CD4-positive, alpha-beta memory T cell (primary cell): ENCODE measurements around the gene PCYT2. TPM values are rescaled to one million over a fixed set of nuclear protein-coding genes. Genes with fewer than 3 reads are reported as not detected.

ENCODE experiments used
- CTCF ChIA-PET: fragments of 350-600 bp; sonication (Branson Sonifier 250); formaldehyde crosslinking; loops from one replicate; lab custom pipeline; 2021; ENCODE audit warnings: inconsistent platforms; ENCODE audit not compliant: partially characterized antibody; lab: Charles Lee
- POLR2A ChIA-PET: fragments of 350-600 bp; sonication (Branson Sonifier 250); formaldehyde crosslinking; loops from one replicate; lab custom pipeline; 2021; ENCODE audit not compliant: partially characterized antibody; lab: Charles Lee
- DNase-seq, 5 donors: peaks; one replicate each; pipeline versions ENCODE4 v3.0.0 to v3.0.0-alpha.2; 2020 to 2022; ENCODE audit warnings: mixed read lengths in 1 of 5
- H3K27ac ChIP-seq: one replicate; pipeline ENCODE4 v1.7.0; 2013; ENCODE audit warnings: low read depth, low read length
- H3K27me3 ChIP-seq: 2 replicates; pipeline ENCODE4 v1.7.0; 2013; ENCODE audit warnings: mild to moderate bottlenecking, low read length, moderate library complexity; ENCODE audit not compliant: insufficient read depth
- H3K36me3 ChIP-seq: 2 replicates; pipeline ENCODE4 v1.7.0; 2013; ENCODE audit warnings: mild to moderate bottlenecking, low read length, moderate library complexity; ENCODE audit not compliant: insufficient read depth
- H3K4me1 ChIP-seq: 2 replicates; pipeline ENCODE4 v1.7.0; 2013; ENCODE audit warnings: mild to moderate bottlenecking, low read length, moderate library complexity; ENCODE audit not compliant: insufficient read depth
- H3K4me3 ChIP-seq, 2 donors: one replicate each; pipeline ENCODE4 v1.7.0; 2013; ENCODE audit warnings: low read length in 2 of 2, mild to moderate bottlenecking in 1 of 2
- H3K9me3 ChIP-seq, 2 donors: one replicate each; pipeline ENCODE4 v1.7.0; 2013; ENCODE audit warnings: low read length in 2 of 2, control low read depth in 1 of 2; ENCODE audit not compliant: control insufficient read depth in 1 of 2
- H3K27ac Mint-ChIP-seq, 7 donors: one replicate each; pipeline ENCODE4 v1.8.0; 2020 to 2021; ENCODE audit warnings: mixed read lengths in 7 of 7, mild to moderate bottlenecking in 6 of 7, inconsistent platforms in 3 of 7, moderate library complexity in 3 of 7
- H3K27me3 Mint-ChIP-seq, 2 donors: one replicate each; pipeline ENCODE4 v1.8.0; 2020 to 2021; ENCODE audit warnings: mixed read lengths in 2 of 2
- H3K36me3 Mint-ChIP-seq, 2 donors: one replicate each; pipeline ENCODE4 v1.8.0; 2020 to 2021; ENCODE audit warnings: mixed read lengths in 2 of 2, inconsistent platforms in 1 of 2, mild to moderate bottlenecking in 1 of 2
- H3K4me1 Mint-ChIP-seq, 4 donors: one replicate each; pipeline ENCODE4 v1.8.0; 2020 to 2021; ENCODE audit warnings: mixed read lengths in 4 of 4, mild to moderate bottlenecking in 1 of 4
- H3K4me3 Mint-ChIP-seq, 8 donors: one replicate each; pipeline ENCODE4 v1.8.0; 2020 to 2021; ENCODE audit warnings: mixed read lengths in 8 of 8, mild to moderate bottlenecking in 7 of 8, moderate library complexity in 6 of 8, inconsistent platforms in 3 of 8
- H3K9me3 Mint-ChIP-seq, 8 donors: one replicate each; pipeline ENCODE4 v1.8.0; 2020 to 2021; ENCODE audit warnings: mixed read lengths in 8 of 8, mild to moderate bottlenecking in 5 of 8, inconsistent platforms in 3 of 8, moderate library complexity in 1 of 8
- intact Hi-C: fragments of 100-400 bp; cut with micrococcal nuclease; formaldehyde crosslinking; loops from one replicate; pipeline ENCODE4 v1.15.1; 2023
- polyA plus RNA-seq, 2 donors: library from polyadenylated mRNA; unstranded; fragments of 300-500 nt; fragmentation: Illumina TruSeq; gene quantifications; one replicate each; pipeline ENCODE4 v1.2.3, GENCODE V29; 2021
- total RNA-seq, 2 experiments: library from RNA; stranded (reverse); gene quantifications; one replicate each; pipeline ENCODE4 v1.2.3, GENCODE V29; 2021

PCYT2 gene
- total and polyA plus RNA-seq, 4 experiments from 2014 or later: 27.8 to 48.3 (median 36.9) TPM

DNA sequence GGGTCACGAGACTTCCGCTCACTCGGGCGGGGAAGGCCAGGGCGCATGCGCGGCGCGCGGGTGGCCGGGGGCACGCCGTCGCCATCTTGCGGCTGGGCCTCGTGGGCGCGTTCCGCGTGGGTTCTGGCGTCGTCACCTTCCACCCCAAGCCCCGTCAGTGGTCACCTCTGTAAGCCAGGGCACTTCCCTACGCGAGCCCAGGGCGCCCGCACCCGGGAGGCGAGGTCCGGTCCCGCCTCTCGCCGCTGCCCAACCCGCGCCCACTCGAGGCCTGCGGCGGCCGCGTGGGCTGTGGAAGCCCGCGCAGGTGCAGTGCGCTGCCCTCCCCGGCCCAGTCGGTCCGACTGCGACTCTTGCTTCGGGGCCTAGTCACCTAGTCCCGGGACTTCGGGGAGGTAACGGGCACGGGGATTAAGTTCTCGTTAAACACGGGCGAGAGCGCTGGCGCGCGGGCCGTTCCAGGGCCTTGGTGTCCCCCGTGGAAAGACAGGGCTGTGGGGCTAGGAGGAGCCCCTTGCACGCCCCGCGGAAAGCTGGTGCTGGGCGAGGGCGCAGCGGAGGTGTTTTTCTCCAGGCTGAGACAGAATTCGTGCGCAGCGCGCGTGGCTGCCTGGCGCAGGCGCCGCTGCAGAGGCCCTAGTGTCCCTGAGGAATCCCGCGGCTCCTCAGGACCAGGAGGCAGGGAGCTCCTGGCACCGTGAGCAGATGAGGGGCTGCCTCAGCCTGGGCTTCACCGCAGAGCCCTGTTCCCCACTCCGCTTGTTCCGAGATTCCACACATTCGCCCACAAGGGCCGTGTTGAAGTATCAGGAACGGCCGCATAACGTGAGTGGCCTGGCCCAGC is 39.6 kb downstream of the PCYT2 start:
- Histone ChIP-seq H3K4me3 (peak overlapping the region; percentile 84 to 95), H3K4me1 (peaks cover 50% of the 10 kb centered on the region), H3K9me3 (no peaks in the 10 kb centered on the region), H3K27me3 (no peaks in the 10 kb centered on the region), H3K36me3 (peaks cover 26% of the 10 kb centered on the region), H3K27ac (peak overlapping the region; percentile 95)
- Mint-ChIP-seq H3K36me3 (peaks cover 8 to 23% of the 10 kb centered on the region in 2 donors), H3K4me1 (peaks cover 9 to 53% (median 30%) of the 10 kb centered on the region in 4 donors), H3K4me3 (peak overlapping the region; percentile 81 to 91 (median 86)), H3K27me3 (no peaks in the 10 kb centered on the region), H3K27ac (peak overlapping the region; percentile 93 to 97 (median 96)), H3K9me3 (peaks cover 0 to 7% (median 0%) of the 10 kb centered on the region in 8 donors)
- ChIA-PET CTCF (interaction anchor here (0.7 kb wide), 1 partner anchor 16 kb away, joined by 3 read pairs; no protein-coding TSS in a partner anchor), POLR2A (interaction anchor here (0.5 to 5.2 kb wide), 30 partner anchors 8 to 577 kb away, joined by 3 to 99 read pairs (median 5); partner anchors contain the start of genes ALYREF, ANAPC11, CCDC137 and CENPX)
- DNase-seq: peak; percentile 95 to 97 (median 96)
- intact Hi-C loops: loop anchor here (1.0 to 5.0 kb wide), 4 partner anchors 11 to 39 kb away; partner anchors contain the start of genes ALYREF, ANAPC11, MCRIP1 and P4HB

DNA sequence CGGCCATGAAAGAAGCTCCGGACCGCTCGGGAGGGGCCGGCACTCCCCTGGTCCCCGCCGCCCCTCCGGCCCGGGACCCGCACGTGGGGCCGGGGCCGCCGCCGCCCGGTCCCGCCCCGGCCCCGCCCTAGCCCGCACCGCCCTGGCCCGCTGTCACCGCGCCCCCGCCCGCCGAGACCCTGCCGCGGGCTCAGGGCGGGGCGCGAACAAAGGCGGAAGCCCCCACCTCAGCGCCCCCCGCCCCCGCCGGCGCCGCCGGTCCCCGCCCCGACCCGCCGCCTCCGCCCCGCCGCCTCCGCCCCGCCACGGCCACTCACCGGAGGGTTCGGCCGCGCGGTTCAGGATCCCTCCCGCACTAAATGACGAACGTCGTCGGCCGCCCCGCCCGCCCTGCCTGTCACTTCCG is 40.2 kb downstream of the PCYT2 start, which contains the start of gene ARHGDIA:
Gene ARHGDIA (minus strand): TSS at position 357 of the 406 bp plus-strand sequence. CDS start 1,407 bp downstream, outside the sequence.
- H3K4me1 Mint-ChIP-seq: peaks cover 9 to 54% (median 30%) of the 10 kb centered on the region in 4 donors

DNA sequence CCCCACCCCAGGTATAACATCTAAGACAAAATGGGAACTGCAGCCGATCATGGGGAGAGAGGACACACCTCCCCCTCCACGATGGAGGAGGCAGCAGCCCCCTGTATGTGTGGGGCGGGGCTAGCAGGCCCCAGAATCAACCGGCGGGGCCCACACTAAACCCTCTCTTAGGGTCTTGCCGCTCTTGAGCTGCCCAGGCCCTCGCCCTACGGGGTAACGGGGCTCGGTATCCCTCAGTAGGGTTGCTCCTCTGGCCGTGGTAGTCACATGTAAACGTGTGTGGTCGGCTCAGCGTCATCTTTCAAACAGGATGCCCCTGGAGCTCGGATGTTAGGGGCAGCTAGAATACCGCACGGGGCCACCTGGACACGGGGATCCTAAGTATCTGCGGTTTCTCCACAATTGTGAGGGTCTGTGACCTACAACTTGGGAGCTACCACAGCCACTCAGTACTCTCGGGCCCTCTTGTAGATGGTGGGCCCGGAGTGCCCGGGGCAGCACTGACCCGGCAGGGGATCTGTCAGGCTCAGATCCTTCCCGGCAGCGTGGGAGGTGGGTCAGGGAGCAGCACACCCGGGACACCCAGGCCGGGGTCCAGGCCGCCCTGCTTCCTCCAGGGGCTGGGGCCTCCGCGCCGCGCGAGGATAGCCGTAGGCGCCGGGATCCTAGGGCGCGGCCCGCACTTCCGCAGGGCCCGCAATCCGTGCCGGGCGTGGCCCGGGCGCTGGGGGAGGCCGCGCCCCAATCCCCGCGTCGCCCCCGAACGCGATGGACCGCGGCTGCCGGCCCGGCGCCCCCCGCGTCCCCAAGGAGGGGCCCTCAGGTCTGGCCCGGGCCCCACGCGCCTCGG is 40.8 kb downstream of the PCYT2 start:
- H3K27ac ChIP-seq: peak overlapping the region; percentile 91
- Mint-ChIP-seq H3K36me3 (peaks cover 8 to 25% of the 10 kb centered on the region in 2 donors), H3K4me3 (peak overlapping the region; percentile 85 to 92 (median 88)), H3K27me3 (no peaks in the 10 kb centered on the region), H3K27ac (peak overlapping the region; percentile 93 to 98 (median 95)), H3K9me3 (peaks cover 0 to 7% (median 0%) of the 10 kb centered on the region in 8 donors), H3K4me1 (peaks cover 9 to 60% (median 33%) of the 10 kb centered on the region in 4 donors)
- H3K4me3 ChIP-seq: peak overlapping the region; percentile 63 to 78
- DNase-seq: peak; percentile 41 to 64 (median 50)
- POLR2A ChIA-PET: interaction anchor here (0.8 to 5.2 kb wide), 23 partner anchors 10 to 360 kb away, joined by 3 to 99 read pairs (median 6); partner anchors contain the start of genes ACTG1, ALYREF, ANAPC11 and CCDC137
- H3K36me3 ChIP-seq: peaks cover 26% of the 10 kb centered on the region
- peaks cover 55% of the 10 kb centered on the region for H3K4me1 ChIP-seq
- H3K9me3 ChIP-seq: no peaks in the 10 kb centered on the region
- intact Hi-C loops: loop anchor here (2.0 to 5.0 kb wide), 2 partner anchors 38 to 40 kb away; partner anchors contain the start of genes MCRIP1 and PCYT2
- H3K27me3 ChIP-seq: no peaks in the 10 kb centered on the region
- CTCF ChIA-PET: interaction anchor here (0.8 to 1.0 kb wide), 2 partner anchors 54 to 57 kb away, joined by 3 read pairs; partner anchors contain the start of gene MAFG

More for the DNA sequence above, 40.2 kb downstream of the PCYT2 start, which contains the start of gene ARHGDIA:
- H3K4me1 ChIP-seq: peaks cover 55% of the 10 kb centered on the region
- no peak for DNase-seq
- Mint-ChIP-seq H3K4me3 (peak within 1 kb of the TSS; percentile 86 to 92 (median 89)), H3K27me3 (no peaks in the 10 kb centered on the region), H3K36me3 (peaks cover 8 to 23% of the 10 kb centered on the region in 2 donors), H3K9me3 (peaks cover 0 to 7% (median 0%) of the 10 kb centered on the region in 8 donors), H3K27ac (peak within 1 kb of the TSS; percentile 93 to 98 (median 96))
- ChIA-PET POLR2A (interaction anchor here (0.8 to 5.2 kb wide), 21 partner anchors 10 to 360 kb away, joined by 3 to 99 read pairs (median 6); partner anchors contain the start of genes ACTG1, ALYREF, ANAPC11 and CCDC137), CTCF (no interaction called here)
- intact Hi-C loops: loop anchor here (1.0 to 5.0 kb wide), 4 partner anchors 11 to 40 kb away; partner anchors contain the start of genes ALYREF, ANAPC11, MCRIP1 and P4HB
- H3K36me3 ChIP-seq: peaks cover 26% of the 10 kb centered on the region
- peak within 1 kb of the TSS; percentile 84 to 95 for H3K4me3 ChIP-seq
- H3K9me3 ChIP-seq: no peaks in the 10 kb centered on the region
- H3K27ac ChIP-seq: peak within 1 kb of the TSS; percentile 95
- H3K27me3 ChIP-seq: no peaks in the 10 kb centered on the region

DNA sequence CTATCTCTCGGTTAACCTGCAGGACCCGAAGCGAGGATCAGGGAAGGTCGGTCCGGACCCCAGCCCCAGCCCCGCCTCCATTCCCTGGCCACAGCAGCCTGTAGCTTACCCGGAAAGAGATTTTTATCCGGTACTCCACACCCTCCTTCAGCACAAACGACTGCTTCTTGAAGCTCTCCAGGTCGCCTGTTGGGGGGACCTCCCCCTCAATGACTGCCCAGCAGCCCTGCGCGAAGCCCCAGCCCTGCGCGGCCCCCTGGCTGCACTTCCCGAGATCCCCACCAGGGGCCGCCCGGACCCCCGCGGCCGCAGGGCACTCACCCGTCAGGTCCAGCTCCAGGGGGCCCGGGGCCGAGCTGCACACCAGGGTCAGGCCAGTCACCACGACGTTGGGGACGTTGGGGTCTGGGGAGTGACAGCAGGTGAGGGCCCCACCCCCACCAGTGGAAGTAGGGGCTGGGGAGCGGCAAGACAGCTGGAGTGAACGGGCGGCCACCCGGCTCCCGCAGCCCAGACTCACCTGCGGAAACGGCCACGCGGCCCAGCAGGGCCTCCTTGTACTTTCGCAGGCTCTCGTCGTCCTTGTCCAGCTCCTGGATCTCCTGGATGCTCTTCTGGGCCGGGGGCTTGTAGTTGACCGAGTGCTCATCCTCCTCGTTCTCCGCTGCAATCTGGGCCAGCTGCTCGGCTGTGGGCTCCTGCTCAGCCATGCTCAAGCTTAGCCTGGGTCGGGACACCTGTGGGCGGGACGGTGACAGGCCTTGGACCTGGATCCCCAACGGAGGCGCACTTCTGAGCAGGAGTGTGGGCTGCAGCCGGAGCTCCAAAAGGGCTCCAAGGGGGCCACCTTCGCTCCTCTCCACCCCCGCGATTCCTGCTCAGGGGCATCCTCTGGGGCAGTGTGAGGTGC is 41.7 kb downstream of the PCYT2 start:
- Histone ChIP-seq H3K27me3 (no peaks in the 10 kb centered on the region), H3K4me1 (peaks cover 55% of the 10 kb centered on the region), H3K36me3 (peaks cover 26% of the 10 kb centered on the region), H3K4me3 (peak overlapping the region; percentile 63 to 78), H3K27ac (peak overlapping the region; percentile 91), H3K9me3 (no peaks in the 10 kb centered on the region)
- H3K27ac Mint-ChIP-seq: peak overlapping the region; percentile 93 to 98 (median 95)
- peaks cover 8 to 58% (median 34%) of the 10 kb centered on the region in 4 donors for H3K4me1 Mint-ChIP-seq
- ChIA-PET POLR2A (interaction anchor here (0.8 to 5.2 kb wide), 20 partner anchors 9 to 359 kb away, joined by 3 to 99 read pairs (median 6); partner anchors contain the start of genes ACTG1, ALYREF, ANAPC11 and MAFG), CTCF (interaction anchor here (0.7 to 1.2 kb wide), 5 partner anchors 10 to 58 kb away, joined by 3 to 5 read pairs (median 3); partner anchors contain the start of genes MAFG and MCRIP1)
- no peaks in the 10 kb centered on the region for H3K27me3 Mint-ChIP-seq
- H3K36me3 Mint-ChIP-seq: peaks cover 8 to 25% of the 10 kb centered on the region in 2 donors
- intact Hi-C loops: loop anchor here (2.0 to 10.0 kb wide), 3 partner anchors 37 to 425 kb away; partner anchors contain the start of genes MCRIP1 and PCYT2
- peak in 2 of 5 donors; percentile 17 to 29 for DNase-seq
- peaks cover 0 to 7% (median 0%) of the 10 kb centered on the region in 8 donors for H3K9me3 Mint-ChIP-seq
- H3K4me3 Mint-ChIP-seq: peak overlapping the region; percentile 85 to 92 (median 88)

DNA sequence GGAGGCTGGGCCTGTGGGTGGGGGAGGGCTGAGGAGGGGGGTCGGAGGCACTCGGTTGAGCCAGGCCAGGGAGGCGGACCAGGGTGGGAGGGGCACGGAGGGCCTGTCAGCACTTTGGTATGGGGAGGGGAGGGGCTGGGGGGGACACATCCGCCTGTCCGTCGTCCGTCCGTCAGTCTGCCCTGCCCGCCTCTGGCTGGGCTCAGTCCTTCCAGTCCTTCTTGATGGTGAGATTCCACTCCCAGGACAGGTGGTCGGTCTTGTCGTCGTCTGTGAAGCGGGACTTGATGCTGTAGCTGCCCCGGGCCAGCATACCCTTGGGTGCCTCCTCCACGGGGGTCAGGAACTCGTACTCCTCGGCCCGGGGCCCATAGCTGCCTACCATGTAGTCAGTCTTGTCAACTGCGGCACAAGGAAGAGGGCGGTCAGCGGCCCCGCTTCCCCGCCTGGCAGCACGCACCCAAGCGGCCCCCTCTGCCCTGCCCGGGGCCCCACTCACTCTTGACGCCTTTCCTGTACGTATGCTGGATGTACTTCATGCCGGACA is 42.5 kb downstream of the PCYT2 start:
- no peak for DNase-seq
- H3K4me1 Mint-ChIP-seq: peaks cover 8 to 50% (median 33%) of the 10 kb centered on the region in 4 donors
- H3K27ac Mint-ChIP-seq: peak overlapping the region in 4 of 7 donors; percentile 30 to 61 (median 42)
- POLR2A ChIA-PET: interaction anchor here (1.0 to 5.2 kb wide), 11 partner anchors 8 to 355 kb away, joined by 3 to 99 read pairs (median 11); partner anchors contain the start of genes ACTG1, MAFG, MCRIP1 and MRPL12
- peak overlapping the region in 2 of 8 donors; percentile 20 to 46 for H3K4me3 Mint-ChIP-seq
- peaks cover 8 to 25% of the 10 kb centered on the region in 2 donors for H3K36me3 Mint-ChIP-seq
- Histone ChIP-seq H3K9me3 (no peaks in the 10 kb centered on the region), H3K36me3 (peaks cover 26% of the 10 kb centered on the region), H3K27me3 (no peaks in the 10 kb centered on the region), H3K4me1 (peaks cover 51% of the 10 kb centered on the region), H3K27ac (peak overlapping the region; percentile 91), H3K4me3 (no peak overlapping the region)
- peaks cover 0 to 8% (median 0%) of the 10 kb centered on the region in 8 donors for H3K9me3 Mint-ChIP-seq
- H3K27me3 Mint-ChIP-seq: no peaks in the 10 kb centered on the region
- intact Hi-C loops: loop anchor here (10.0 kb wide), 1 partner anchor 426 kb away; no protein-coding TSS in a partner anchor
- CTCF ChIA-PET: interaction anchor here (0.8 to 1.2 kb wide), 2 partner anchors 10 to 35 kb away, joined by 3 to 5 read pairs; partner anchors contain the start of gene MCRIP1
